ENCODE results near the gene AKTIP. TPM values are rescaled to one million over a fixed set of nuclear protein-coding genes. Genes with fewer than 3 reads are reported as not detected.

Gene AKTIP
- total RNA-seq, 1 experiment from 2014 or later, result 23.5 TPM

DNA sequence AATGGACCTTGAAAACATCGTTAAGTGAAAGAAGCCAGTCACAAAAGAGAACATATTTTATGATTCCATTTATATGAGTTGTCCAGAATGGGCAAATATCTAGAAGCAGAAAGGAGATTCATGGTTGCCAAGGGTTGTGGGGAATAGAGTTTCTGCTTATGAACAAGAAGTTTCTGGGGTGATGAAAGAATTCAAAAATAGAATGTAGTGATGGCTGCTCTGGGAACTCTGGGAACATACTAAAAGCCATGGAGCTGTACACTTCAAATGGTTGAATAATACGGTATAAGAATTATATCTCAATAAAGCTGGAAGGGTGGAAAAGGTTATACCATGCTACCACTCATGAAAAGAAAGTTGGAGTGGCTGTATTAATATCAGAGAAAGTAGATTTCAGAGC, 18.5 kb downstream of the AKTIP start:
- no TSS peak for BruUV-seq (replicated peaks)
- Histone ChIP-seq H3K27ac (ENCODE audit: low read depth, low read length) (no peak overlapping the region), H3K4me1 (ENCODE audit: control insufficient read depth in 1 of 2, insufficient read depth in 2 of 2, low read length in 2 of 2) (no peaks in the 10 kb centered on the region), H3K4me2 (ENCODE audit: low read length) (no peak overlapping the region), H3K79me2 (ENCODE audit: insufficient read depth, low read length) (no peaks in the 10 kb centered on the region), H3K9ac (ENCODE audit: low read length) (no peak overlapping the region), H2AFZ (ENCODE audit: low read depth, low read length, poor library complexity, severe bottlenecking) (no peak overlapping the region), H3K4me3 (replicated peaks in 1 of 2; ENCODE audit: low read depth in 1 of 2, low read length in 2 of 2) (no peak overlapping the region), H3K9me3 (ENCODE audit: control insufficient read depth in 1 of 2, insufficient read depth in 1 of 2, low read depth in 1 of 2, low read length in 2 of 2) (no peaks in the 10 kb centered on the region), H4K20me1 (ENCODE audit: insufficient read depth) (no peaks in the 10 kb centered on the region), H3K36me3 (ENCODE audit: control insufficient read depth in 1 of 2, insufficient read depth in 2 of 2, low read length in 2 of 2) (peaks cover 8 to 11% of the 10 kb centered on the region in 2 experiments; a peak in 3 of 4 replicates), H3K27me3 (ENCODE audit: insufficient read depth, low read length) (no peaks in the 10 kb centered on the region), H3K9me2 (ENCODE audit: insufficient read depth) (no peaks in the 10 kb centered on the region)
- DNase-seq (ENCODE audit: low read depth, low spot score) (no peak), ATAC-seq (no peak)
- no peak for TF ChIP-seq TCF7L2 (IDR thresholded peaks at IDR 0.05; ENCODE audit: borderline replicate concordance, extremely low read depth, insufficient read depth, insufficient read length)
- TF ChIP-seq, protein P1, sequence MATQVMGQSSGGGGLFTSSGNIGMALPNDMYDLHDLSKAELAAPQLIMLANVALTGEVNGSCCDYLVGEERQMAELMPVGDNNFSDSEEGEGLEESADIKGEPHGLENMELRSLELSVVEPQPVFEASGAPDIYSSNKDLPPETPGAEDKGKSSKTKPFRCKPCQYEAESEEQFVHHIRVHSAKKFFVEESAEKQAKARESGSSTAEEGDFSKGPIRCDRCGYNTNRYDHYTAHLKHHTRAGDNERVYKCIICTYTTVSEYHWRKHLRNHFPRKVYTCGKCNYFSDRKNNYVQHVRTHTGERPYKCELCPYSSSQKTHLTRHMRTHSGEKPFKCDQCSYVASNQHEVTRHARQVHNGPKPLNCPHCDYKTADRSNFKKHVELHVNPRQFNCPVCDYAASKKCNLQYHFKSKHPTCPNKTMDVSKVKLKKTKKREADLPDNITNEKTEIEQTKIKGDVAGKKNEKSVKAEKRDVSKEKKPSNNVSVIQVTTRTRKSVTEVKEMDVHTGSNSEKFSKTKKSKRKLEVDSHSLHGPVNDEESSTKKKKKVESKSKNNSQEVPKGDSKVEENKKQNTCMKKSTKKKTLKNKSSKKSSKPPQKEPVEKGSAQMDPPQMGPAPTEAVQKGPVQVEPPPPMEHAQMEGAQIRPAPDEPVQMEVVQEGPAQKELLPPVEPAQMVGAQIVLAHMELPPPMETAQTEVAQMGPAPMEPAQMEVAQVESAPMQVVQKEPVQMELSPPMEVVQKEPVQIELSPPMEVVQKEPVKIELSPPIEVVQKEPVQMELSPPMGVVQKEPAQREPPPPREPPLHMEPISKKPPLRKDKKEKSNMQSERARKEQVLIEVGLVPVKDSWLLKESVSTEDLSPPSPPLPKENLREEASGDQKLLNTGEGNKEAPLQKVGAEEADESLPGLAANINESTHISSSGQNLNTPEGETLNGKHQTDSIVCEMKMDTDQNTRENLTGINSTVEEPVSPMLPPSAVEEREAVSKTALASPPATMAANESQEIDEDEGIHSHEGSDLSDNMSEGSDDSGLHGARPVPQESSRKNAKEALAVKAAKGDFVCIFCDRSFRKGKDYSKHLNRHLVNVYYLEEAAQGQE (IDR thresholded peaks at IDR 0.05; ENCODE audit: low read depth), result no peak
- TF ChIP-seq, protein P2, sequence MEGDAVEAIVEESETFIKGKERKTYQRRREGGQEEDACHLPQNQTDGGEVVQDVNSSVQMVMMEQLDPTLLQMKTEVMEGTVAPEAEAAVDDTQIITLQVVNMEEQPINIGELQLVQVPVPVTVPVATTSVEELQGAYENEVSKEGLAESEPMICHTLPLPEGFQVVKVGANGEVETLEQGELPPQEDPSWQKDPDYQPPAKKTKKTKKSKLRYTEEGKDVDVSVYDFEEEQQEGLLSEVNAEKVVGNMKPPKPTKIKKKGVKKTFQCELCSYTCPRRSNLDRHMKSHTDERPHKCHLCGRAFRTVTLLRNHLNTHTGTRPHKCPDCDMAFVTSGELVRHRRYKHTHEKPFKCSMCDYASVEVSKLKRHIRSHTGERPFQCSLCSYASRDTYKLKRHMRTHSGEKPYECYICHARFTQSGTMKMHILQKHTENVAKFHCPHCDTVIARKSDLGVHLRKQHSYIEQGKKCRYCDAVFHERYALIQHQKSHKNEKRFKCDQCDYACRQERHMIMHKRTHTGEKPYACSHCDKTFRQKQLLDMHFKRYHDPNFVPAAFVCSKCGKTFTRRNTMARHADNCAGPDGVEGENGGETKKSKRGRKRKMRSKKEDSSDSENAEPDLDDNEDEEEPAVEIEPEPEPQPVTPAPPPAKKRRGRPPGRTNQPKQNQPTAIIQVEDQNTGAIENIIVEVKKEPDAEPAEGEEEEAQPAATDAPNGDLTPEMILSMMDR (IDR thresholded peaks at IDR 0.05 in 2 of 3, conservative IDR thresholded peaks at IDR 0.05 in 1 of 3; ENCODE audit: borderline replicate concordance in 1 of 3, insufficient read depth in 1 of 3, low read depth in 2 of 3, low read length in 2 of 3), result no peak
- TF ChIP-seq ZNF274 (IDR thresholded peaks at IDR 0.05; ENCODE audit: low read depth, low read length), result no peak
- no peak for TF ChIP-seq FOSL1 (IDR thresholded peaks at IDR 0.05; ENCODE audit: low read depth)
- TF ChIP-seq YY1 (IDR thresholded peaks at IDR 0.05; ENCODE audit: extremely low read depth, insufficient replicate concordance, low read depth, low read length), result no peak
- TF ChIP-seq, protein P3, sequence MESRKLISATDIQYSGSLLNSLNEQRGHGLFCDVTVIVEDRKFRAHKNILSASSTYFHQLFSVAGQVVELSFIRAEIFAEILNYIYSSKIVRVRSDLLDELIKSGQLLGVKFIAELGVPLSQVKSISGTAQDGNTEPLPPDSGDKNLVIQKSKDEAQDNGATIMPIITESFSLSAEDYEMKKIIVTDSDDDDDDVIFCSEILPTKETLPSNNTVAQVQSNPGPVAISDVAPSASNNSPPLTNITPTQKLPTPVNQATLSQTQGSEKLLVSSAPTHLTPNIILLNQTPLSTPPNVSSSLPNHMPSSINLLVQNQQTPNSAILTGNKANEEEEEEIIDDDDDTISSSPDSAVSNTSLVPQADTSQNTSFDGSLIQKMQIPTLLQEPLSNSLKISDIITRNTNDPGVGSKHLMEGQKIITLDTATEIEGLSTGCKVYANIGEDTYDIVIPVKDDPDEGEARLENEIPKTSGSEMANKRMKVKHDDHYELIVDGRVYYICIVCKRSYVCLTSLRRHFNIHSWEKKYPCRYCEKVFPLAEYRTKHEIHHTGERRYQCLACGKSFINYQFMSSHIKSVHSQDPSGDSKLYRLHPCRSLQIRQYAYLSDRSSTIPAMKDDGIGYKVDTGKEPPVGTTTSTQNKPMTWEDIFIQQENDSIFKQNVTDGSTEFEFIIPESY (IDR thresholded peaks at IDR 0.05; ENCODE audit: extremely low read depth, insufficient replicate concordance, low read length), result no peak
- no peak for TF ChIP-seq ZFX (IDR thresholded peaks at IDR 0.05)
- TF ChIP-seq, protein P4, sequence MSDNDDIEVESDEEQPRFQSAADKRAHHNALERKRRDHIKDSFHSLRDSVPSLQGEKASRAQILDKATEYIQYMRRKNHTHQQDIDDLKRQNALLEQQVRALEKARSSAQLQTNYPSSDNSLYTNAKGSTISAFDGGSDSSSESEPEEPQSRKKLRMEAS (IDR thresholded peaks at IDR 0.05), result no peak
- POLR2A ChIA-PET, result no interaction called here
- CTCF ChIA-PET, result no interaction called here
- intact Hi-C loops (cut with micrococcal nuclease), result no loop called here
- RAD21 ChIA-PET (ENCODE audit: low non-redundant PET in 1 of 2, low total read pairs in 2 of 2, uncharacterized antibody in 2 of 2, unreplicated experiment in 2 of 2), result no interaction called here
